K562 (cell line): ENCODE results near the gene PTPN14. TPM values are rescaled to one million over a fixed set of nuclear protein-coding genes. Genes with fewer than 3 reads are reported as not detected.
A peak's percentile ranks its signal among the peaks of the same experiment; 100 is the strongest.

Experiments used
- C11orf30 ChIP-seq: fragments of 450-650 bp; IDR thresholded peaks from 2 replicates; pipeline ENCODE4 v1.6.1; 2016; ENCODE audit warnings: low read depth, mild to moderate bottlenecking
- CBX3 ChIP-seq, 2 experiments: IDR thresholded peaks; 1 replicate in 1 of 2; 2 replicates in 1 of 2; pipeline ENCODE4 v1.6.1; 2012; ENCODE audit warnings: inconsistent platforms in 2 of 2, low read length in 2 of 2, borderline replicate concordance in 1 of 2, control low read depth in 1 of 2
- CXXC5 ChIP-seq: fragments of 250-450 bp; sonication (Bioruptor Pico); IDR thresholded peaks from 2 replicates; pipeline ENCODE4 v1.8.0; 2022; ENCODE audit warnings: inconsistent platforms, mild to moderate bottlenecking, moderate library complexity
- DIDO1 ChIP-seq: fragments of 450-650 bp; IDR thresholded peaks from 2 replicates; pipeline ENCODE4 v1.6.1; 2016; ENCODE audit warnings: low read depth, missing biosample characterization, missing genetic modification characterization
- KLF13 ChIP-seq: fragments of 450-650 bp; IDR thresholded peaks from 2 replicates; pipeline ENCODE4 v1.6.1; 2016; ENCODE audit warnings: missing genetic modification characterization, low read depth, mild to moderate bottlenecking, missing compliant biosample characterization, moderate library complexity, borderline replicate concordance
- MAFG ChIP-seq: fragments of 450-650 bp; conservative IDR thresholded peaks from 2 replicates; pipeline ENCODE4 v1.6.1; 2016; ENCODE audit warnings: missing genetic modification characterization, missing compliant biosample characterization
- NFE2 ChIP-seq: IDR thresholded peaks from 2 replicates; pipeline ENCODE4 v1.6.1; 2014; ENCODE audit warnings: antibody characterized with exemption, low read depth
- PRMT5 ChIP-seq: sonication (generic); formaldehyde crosslinking; IDR thresholded peaks from 2 replicates; pipeline ENCODE4 v1.5.0; 2020; ENCODE audit warnings: missing genetic modification reagents
- SIN3A ChIP-seq, 2 experiments: fragments of 150-350 bp in 1 of 2; IDR thresholded peaks; 2 replicates each; pipeline ENCODE4 v1.6.1; 2011 to 2016; ENCODE audit warnings: borderline replicate concordance in 2 of 2, low read depth in 2 of 2, low read length in 2 of 2, mild to moderate bottlenecking in 2 of 2, moderate library complexity in 2 of 2; ENCODE audit not compliant: control insufficient read depth in 1 of 2
- SMAD4 ChIP-seq: fragments of 250-450 bp; sonication (Bioruptor Pico); conservative IDR thresholded peaks from 2 replicates; pipeline ENCODE4 v1.8.0; 2021; ENCODE audit warnings: inconsistent platforms, mild to moderate bottlenecking, moderate library complexity
- polyA plus RNA-seq, 8 experiments: library from polyadenylated mRNA; depleted of rRNA in 4 of 8; stranded (reverse) in 5 of 8; unstranded in 3 of 8; fragments of >200 nt; fragmentation: Nextera tagmentation in 2 of 8; fragmentation: Illumina TruSeq in 1 of 8; extraction: Ambion mirVana in 2 of 8; extraction: Trizol in 1 of 8; gene quantifications; 2 replicates each; pipeline versions ENCODE4 v1.2.1 to v1.2.3, GENCODE V29; 2011 to 2014; ENCODE audit warnings: inconsistent platforms in 1 of 8, missing spikeins in 1 of 8
- total RNA-seq, 7 experiments: library from RNA; depleted of rRNA in 6 of 7; stranded (reverse); fragments of >200 nt in 6 of 7; fragmentation: Illumina TruSeq in 2 of 7; extraction: Trizol in 2 of 7; gene quantifications; 2 replicates each; pipeline versions ENCODE4 v1.2.1 to v1.2.3, GENCODE V29; 2011 to 2021; ENCODE audit warnings: low replicate concordance in 1 of 7
- TF ChIP-seq, protein P1 (sequence below): fragments of 450-650 bp; IDR thresholded peaks from 2 replicates; pipeline ENCODE4 v1.6.1; 2016; ENCODE audit warnings: mild to moderate bottlenecking, moderate library complexity
- TF ChIP-seq, protein P2 (sequence below), 2 experiments: IDR thresholded peaks; 2 replicates each; pipeline ENCODE4 v1.6.1; 2011; ENCODE audit warnings: borderline replicate concordance in 1 of 2, control low read depth in 1 of 2, low read depth in 1 of 2, low read length in 1 of 2, mild to moderate bottlenecking in 1 of 2, mixed read lengths in 1 of 2, moderate library complexity in 1 of 2; ENCODE audit not compliant: insufficient read depth in 1 of 2, insufficient read length in 1 of 2, poor library complexity in 1 of 2, severe bottlenecking in 1 of 2; ENCODE audit errors: extremely low read depth in 1 of 2

The PTPN14 gene
- total and polyA plus RNA-seq, 9 of the 15 experiments (the other 6 are each of a cell fraction or from before 2014, with no cell fraction given): 0.01 to 0.29 (median 0.04) TPM; not detected in 6

DNA sequence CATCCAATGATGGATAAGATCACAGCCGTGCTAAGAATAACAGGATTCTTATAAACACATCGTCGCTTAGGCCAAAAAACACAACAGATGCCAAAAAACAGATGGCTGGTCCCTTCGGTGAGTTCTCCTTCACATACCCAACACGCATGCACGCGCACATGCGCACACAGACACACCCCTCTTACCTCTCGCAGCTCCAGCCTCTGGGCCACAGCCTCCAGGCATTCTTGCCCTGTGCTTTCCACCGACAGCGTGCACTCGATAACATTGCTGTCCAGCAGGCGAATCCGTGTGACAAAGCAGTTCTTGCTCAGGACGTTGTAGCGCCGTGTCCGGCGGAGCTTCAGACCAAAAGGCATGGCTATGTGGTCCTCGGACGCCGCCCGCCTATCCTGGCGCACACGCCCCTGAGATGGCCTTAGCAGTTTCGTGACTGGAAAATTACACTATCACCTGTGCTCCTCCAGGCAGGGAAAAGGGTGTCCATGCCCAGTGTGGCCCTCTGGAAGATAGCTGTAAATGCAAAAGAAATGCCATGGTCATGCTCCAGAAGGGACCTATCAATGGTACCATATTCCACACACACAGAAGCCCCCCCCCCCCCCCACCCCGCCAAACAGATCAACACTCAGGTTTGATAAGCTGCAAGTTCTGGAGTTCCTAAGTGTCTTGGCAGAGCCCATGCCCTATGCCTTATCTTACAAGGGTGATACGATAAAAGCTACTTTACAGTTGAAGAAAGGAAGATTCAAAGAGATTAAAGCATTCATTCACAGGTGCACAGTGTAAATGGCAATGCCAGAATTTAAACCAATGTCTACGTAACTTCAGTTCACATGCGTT, 86.7 kb downstream of the PTPN14 start (continued):
- TF ChIP-seq, protein P1, sequence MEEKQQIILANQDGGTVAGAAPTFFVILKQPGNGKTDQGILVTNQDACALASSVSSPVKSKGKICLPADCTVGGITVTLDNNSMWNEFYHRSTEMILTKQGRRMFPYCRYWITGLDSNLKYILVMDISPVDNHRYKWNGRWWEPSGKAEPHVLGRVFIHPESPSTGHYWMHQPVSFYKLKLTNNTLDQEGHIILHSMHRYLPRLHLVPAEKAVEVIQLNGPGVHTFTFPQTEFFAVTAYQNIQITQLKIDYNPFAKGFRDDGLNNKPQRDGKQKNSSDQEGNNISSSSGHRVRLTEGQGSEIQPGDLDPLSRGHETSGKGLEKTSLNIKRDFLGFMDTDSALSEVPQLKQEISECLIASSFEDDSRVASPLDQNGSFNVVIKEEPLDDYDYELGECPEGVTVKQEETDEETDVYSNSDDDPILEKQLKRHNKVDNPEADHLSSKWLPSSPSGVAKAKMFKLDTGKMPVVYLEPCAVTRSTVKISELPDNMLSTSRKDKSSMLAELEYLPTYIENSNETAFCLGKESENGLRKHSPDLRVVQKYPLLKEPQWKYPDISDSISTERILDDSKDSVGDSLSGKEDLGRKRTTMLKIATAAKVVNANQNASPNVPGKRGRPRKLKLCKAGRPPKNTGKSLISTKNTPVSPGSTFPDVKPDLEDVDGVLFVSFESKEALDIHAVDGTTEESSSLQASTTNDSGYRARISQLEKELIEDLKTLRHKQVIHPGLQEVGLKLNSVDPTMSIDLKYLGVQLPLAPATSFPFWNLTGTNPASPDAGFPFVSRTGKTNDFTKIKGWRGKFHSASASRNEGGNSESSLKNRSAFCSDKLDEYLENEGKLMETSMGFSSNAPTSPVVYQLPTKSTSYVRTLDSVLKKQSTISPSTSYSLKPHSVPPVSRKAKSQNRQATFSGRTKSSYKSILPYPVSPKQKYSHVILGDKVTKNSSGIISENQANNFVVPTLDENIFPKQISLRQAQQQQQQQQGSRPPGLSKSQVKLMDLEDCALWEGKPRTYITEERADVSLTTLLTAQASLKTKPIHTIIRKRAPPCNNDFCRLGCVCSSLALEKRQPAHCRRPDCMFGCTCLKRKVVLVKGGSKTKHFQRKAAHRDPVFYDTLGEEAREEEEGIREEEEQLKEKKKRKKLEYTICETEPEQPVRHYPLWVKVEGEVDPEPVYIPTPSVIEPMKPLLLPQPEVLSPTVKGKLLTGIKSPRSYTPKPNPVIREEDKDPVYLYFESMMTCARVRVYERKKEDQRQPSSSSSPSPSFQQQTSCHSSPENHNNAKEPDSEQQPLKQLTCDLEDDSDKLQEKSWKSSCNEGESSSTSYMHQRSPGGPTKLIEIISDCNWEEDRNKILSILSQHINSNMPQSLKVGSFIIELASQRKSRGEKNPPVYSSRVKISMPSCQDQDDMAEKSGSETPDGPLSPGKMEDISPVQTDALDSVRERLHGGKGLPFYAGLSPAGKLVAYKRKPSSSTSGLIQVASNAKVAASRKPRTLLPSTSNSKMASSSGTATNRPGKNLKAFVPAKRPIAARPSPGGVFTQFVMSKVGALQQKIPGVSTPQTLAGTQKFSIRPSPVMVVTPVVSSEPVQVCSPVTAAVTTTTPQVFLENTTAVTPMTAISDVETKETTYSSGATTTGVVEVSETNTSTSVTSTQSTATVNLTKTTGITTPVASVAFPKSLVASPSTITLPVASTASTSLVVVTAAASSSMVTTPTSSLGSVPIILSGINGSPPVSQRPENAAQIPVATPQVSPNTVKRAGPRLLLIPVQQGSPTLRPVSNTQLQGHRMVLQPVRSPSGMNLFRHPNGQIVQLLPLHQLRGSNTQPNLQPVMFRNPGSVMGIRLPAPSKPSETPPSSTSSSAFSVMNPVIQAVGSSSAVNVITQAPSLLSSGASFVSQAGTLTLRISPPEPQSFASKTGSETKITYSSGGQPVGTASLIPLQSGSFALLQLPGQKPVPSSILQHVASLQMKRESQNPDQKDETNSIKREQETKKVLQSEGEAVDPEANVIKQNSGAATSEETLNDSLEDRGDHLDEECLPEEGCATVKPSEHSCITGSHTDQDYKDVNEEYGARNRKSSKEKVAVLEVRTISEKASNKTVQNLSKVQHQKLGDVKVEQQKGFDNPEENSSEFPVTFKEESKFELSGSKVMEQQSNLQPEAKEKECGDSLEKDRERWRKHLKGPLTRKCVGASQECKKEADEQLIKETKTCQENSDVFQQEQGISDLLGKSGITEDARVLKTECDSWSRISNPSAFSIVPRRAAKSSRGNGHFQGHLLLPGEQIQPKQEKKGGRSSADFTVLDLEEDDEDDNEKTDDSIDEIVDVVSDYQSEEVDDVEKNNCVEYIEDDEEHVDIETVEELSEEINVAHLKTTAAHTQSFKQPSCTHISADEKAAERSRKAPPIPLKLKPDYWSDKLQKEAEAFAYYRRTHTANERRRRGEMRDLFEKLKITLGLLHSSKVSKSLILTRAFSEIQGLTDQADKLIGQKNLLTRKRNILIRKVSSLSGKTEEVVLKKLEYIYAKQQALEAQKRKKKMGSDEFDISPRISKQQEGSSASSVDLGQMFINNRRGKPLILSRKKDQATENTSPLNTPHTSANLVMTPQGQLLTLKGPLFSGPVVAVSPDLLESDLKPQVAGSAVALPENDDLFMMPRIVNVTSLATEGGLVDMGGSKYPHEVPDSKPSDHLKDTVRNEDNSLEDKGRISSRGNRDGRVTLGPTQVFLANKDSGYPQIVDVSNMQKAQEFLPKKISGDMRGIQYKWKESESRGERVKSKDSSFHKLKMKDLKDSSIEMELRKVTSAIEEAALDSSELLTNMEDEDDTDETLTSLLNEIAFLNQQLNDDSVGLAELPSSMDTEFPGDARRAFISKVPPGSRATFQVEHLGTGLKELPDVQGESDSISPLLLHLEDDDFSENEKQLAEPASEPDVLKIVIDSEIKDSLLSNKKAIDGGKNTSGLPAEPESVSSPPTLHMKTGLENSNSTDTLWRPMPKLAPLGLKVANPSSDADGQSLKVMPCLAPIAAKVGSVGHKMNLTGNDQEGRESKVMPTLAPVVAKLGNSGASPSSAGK: peak; percentile 28; the same call in 1 of the 2 replicates
- TF ChIP-seq PRMT5: no peak
- peak; percentile 9; the same call in 1 of the 2 replicates for TF ChIP-seq KLF13 (tag)
- TF ChIP-seq, protein P2, sequence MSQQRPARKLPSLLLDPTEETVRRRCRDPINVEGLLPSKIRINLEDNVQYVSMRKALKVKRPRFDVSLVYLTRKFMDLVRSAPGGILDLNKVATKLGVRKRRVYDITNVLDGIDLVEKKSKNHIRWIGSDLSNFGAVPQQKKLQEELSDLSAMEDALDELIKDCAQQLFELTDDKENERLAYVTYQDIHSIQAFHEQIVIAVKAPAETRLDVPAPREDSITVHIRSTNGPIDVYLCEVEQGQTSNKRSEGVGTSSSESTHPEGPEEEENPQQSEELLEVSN (IDR thresholded peaks at IDR 0.05; ENCODE audit: borderline replicate concordance in 1 of 2, extremely low read depth in 1 of 2, insufficient read depth in 1 of 2, insufficient read length in 1 of 2, low read depth in 1 of 2, low read length in 1 of 2, poor library complexity in 1 of 2, severe bottlenecking in 1 of 2): peak; percentile 19 to 48
- peak; percentile 20; the same call in 1 of the 2 replicates for TF ChIP-seq CXXC5 (CRISPR knock-in tag)
- TF ChIP-seq NFE2: peak; percentile 52
- TF ChIP-seq MAFG (tag): 0 out of 2 replicates have a peak, but pooled peaks have one; percentile 11
- TF ChIP-seq CBX3 (IDR thresholded peaks at IDR 0.05; ENCODE audit: borderline replicate concordance in 1 of 2, low read length in 2 of 2): peak in 1 of 2 experiments; percentile 42; a peak in 1 of 3 replicates
- 0 out of 2 replicates have a peak, but pooled peaks have one; percentile 12 for TF ChIP-seq SMAD4
- TF ChIP-seq SIN3A (IDR thresholded peaks at IDR 0.05; ENCODE audit: borderline replicate concordance in 2 of 2, control insufficient read depth in 1 of 2, low read depth in 2 of 2, low read length in 2 of 2): no peak
- peak; percentile 35 for TF ChIP-seq C11orf30
- TF ChIP-seq DIDO1 (tag): no peak
